C4-2B (cell line): ENCODE measurements around the gene OAS3.

Experiments used
- H3K27ac ChIP-seq: fragments of 450-650 bp; 2 replicates; pipeline ENCODE4 v1.5.1; 2017
- ZFX ChIP-seq: fragments of 450-650 bp; IDR thresholded peaks from 2 replicates; pipeline ENCODE4 v1.6.1; 2017
- TF ChIP-seq, protein P1 (sequence below): fragments of 450-650 bp; conservative IDR thresholded peaks from 2 replicates; pipeline ENCODE4 v1.5.1; 2017; ENCODE audit warnings: mild to moderate bottlenecking

Gene OAS3

DNA sequence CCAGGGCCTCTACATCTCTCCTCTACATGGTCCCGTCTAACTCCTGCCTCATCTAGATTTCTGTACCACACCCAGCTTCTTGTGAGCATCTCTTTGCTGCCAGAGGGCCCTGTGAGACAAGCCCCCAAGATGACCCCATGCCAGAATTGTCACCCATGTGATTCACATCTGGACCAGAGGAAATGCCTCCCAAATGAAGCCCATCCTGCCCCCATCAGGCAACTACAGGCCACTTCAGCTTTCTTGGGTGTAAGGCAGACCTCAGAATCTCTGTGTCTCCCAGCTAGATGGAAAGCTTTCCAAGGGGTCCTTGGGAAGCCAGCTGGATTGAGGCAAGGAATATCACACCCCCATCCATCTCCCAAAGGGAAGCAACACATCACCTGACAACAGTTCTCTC is 9.3 kb upstream of the OAS3 start:
- H3K27ac ChIP-seq, result no peak overlapping the region
- no peak for TF ChIP-seq ZFX
- TF ChIP-seq, protein P1, sequence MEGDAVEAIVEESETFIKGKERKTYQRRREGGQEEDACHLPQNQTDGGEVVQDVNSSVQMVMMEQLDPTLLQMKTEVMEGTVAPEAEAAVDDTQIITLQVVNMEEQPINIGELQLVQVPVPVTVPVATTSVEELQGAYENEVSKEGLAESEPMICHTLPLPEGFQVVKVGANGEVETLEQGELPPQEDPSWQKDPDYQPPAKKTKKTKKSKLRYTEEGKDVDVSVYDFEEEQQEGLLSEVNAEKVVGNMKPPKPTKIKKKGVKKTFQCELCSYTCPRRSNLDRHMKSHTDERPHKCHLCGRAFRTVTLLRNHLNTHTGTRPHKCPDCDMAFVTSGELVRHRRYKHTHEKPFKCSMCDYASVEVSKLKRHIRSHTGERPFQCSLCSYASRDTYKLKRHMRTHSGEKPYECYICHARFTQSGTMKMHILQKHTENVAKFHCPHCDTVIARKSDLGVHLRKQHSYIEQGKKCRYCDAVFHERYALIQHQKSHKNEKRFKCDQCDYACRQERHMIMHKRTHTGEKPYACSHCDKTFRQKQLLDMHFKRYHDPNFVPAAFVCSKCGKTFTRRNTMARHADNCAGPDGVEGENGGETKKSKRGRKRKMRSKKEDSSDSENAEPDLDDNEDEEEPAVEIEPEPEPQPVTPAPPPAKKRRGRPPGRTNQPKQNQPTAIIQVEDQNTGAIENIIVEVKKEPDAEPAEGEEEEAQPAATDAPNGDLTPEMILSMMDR, result no peak

DNA sequence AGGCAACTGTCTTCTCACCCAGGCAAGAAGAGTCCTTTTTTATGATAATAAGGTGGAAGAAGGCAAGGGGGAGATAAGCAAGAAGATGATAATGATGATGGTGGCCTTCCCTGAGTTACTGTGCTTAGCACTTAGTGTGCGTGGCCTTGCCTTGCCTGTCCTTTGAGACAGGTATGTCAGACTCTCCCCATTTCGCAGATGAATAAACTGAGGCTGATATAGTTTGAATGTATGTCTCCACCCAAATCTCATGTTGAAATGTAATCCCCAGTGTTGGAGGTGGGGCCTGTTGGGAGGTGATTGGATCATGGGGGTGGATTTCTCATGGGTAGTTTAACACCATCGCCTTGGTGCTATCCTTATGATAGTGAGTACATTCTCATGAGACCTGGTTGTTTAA is 8.6 kb upstream of the OAS3 start:
- TF ChIP-seq, protein P1, result no peak
- no peak for TF ChIP-seq ZFX
- H3K27ac ChIP-seq, result no peak overlapping the region

DNA sequence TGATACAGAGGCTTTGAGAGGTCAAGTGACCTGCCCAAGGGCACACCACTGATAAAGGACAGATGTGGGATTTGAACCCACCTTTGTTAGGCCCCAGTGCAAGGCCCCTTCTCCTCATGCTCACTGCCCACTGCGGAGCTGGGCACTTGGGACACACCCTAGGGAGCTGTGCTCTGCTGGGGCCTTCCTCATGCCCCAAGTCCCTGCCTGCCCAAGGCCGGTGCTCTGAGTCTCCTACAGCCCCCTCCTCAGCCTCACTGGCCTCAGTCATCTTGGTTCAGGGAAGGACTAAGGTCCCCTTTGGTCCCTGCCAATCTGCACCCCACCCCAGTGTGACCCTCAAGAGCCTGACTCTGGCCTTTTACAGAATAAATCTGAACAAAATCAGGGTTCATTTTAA is 7.9 kb upstream of the OAS3 start:
- TF ChIP-seq, protein P1, result no peak
- no peak for TF ChIP-seq ZFX
- H3K27ac ChIP-seq, result no peak overlapping the region

DNA sequence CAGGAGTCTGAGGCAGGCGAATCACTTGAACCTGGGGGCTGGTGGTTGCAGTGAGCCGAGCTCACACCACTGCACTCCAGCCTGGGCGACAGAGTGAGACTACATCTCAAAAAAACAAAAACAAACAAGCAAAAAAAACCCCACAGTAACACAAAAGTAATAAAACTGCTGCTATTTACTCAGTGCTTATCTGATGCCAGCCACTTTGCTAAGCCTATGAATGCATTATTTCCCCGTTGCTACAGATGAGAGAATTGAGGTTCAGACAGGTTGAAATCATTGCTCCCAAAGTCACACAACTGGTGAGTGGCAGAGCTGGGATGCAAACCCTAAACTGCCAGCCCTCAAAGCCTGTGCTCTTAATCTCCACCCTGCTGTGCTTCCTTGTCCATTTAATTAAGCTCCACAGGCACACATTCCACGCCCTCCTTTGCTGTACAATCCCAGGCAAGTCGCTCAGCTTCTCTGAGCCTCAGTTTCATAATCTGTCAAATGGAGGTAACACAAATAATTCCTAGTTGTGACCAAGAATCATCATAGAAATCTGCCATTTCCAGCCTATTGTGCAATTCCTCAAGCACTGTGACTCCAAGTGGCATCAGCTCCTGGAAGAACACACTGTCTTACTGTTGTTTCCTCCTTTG is 5.7 kb upstream of the OAS3 start:
- TF ChIP-seq, protein P1, result no peak
- no peak for TF ChIP-seq ZFX
- H3K27ac ChIP-seq, result peak overlapping the region; percentile 26

GRCh38 chr12:112933129-112933505 is 5.2 kb upstream of the OAS3 start:
- TF ChIP-seq, protein P1, result no peak
- no peak overlapping the region; the same call in 1 of the 2 replicates for H3K27ac ChIP-seq

DNA sequence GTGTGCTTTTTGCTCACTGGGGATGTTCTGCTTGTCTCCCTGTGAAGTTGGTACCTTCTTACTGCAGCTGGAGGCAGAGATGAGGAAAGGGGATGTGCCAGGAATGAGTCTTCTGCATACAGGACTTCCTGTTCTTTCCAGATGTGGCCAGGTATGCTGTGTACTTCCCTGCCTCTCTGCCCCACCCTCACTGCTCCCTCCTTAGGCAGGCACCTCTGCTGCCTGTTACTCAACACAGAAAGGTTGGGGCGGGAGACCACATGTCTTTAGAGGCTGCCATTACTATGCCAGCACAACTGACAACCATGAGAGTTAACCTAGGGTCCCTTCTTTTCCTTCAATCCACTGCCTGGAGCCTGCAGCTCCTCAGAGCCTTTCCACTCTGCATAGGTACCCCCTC is 2.0 kb upstream of the OAS3 start:
- TF ChIP-seq, protein P1, result no peak
- no peak for TF ChIP-seq ZFX
- H3K27ac ChIP-seq, result no peak overlapping the region

GRCh38 chr12:112936927-112937326 is 1.3 kb upstream of the OAS3 start:
- TF ChIP-seq, protein P1, result no peak
- TF ChIP-seq ZFX, result no peak
- H3K27ac ChIP-seq, result no peak overlapping the region
